WTC11 (cell line): ENCODE measurements around the gene MECP2. TPM values are rescaled to one million over a fixed set of nuclear protein-coding genes. Genes with fewer than 3 reads are reported as not detected.

ENCODE experiments used
- ATAC-seq: fragments of 200-7000 bp; cut with Tn5 transposase; 2 replicates; pipeline ENCODE4 v1.10.0; 2021; ENCODE audit warnings: mild to moderate bottlenecking, moderate library complexity
- CTCF ChIA-PET: fragments of 300-600 bp; sonication (Branson Sonifier 250); formaldehyde crosslinking; loops from one replicate; lab custom pipeline; 2021; ENCODE audit warnings: antibody characterized with exemption; lab: Charles Lee
- POLR2A ChIA-PET: fragments of 350-600 bp; sonication (Branson Sonifier 250); formaldehyde crosslinking; loops from one replicate; lab custom pipeline; 2021; ENCODE audit warnings: antibody characterized with exemption; lab: Charles Lee
- DNase-seq: peaks from one replicate; pipeline ENCODE4 v3.0.0; 2021; ENCODE audit warnings: low spot score
- H3K27ac Mint-ChIP-seq: 2 replicates; pipeline ENCODE4 v1.8.0; 2021; ENCODE audit warnings: mixed read lengths
- H3K27me3 Mint-ChIP-seq: 2 replicates; pipeline ENCODE4 v1.8.0; 2021; ENCODE audit warnings: low read depth, mild to moderate bottlenecking, moderate library complexity, mixed read lengths
- H3K36me3 Mint-ChIP-seq: 2 replicates; pipeline ENCODE4 v1.8.0; 2021; ENCODE audit warnings: mixed read lengths
- H3K4me1 Mint-ChIP-seq: 2 replicates; pipeline ENCODE4 v1.8.0; 2022; ENCODE audit warnings: mixed read lengths
- H3K4me3 Mint-ChIP-seq: 2 replicates; pipeline ENCODE4 v1.8.0; 2021; ENCODE audit warnings: mild to moderate bottlenecking, moderate library complexity, mixed read lengths
- H3K9me3 Mint-ChIP-seq: 2 replicates; pipeline ENCODE4 v1.8.0; 2021; ENCODE audit warnings: mixed read lengths
- ETV6 ChIP-seq: sonication (generic); formaldehyde crosslinking; IDR thresholded peaks from 2 replicates; pipeline ENCODE4 v1.8.1; 2022; ENCODE audit warnings: mild to moderate bottlenecking, missing genetic modification reagents
- FOXJ3 ChIP-seq: sonication (generic); formaldehyde crosslinking; IDR thresholded peaks from 2 replicates; pipeline ENCODE4 v1.9.0; 2021; ENCODE audit warnings: missing genetic modification reagents, mild to moderate bottlenecking, borderline replicate concordance
- JUN ChIP-seq: sonication (generic); formaldehyde crosslinking; IDR thresholded peaks from 2 replicates; pipeline ENCODE4 v1.8.0; 2023; ENCODE audit warnings: mild to moderate bottlenecking, missing genetic modification reagents
- KAT7 ChIP-seq: sonication (generic); formaldehyde crosslinking; IDR thresholded peaks from 2 replicates; pipeline ENCODE4 v1.8.1; 2023; ENCODE audit warnings: missing genetic modification reagents, mild to moderate bottlenecking, borderline replicate concordance
- NFATC4 ChIP-seq: fragments of 250-450 bp; sonication (Bioruptor Pico); IDR thresholded peaks from 2 replicates; pipeline ENCODE4 v1.9.0; 2021; ENCODE audit warnings: mild to moderate bottlenecking
- NFE2L1 ChIP-seq: sonication (generic); formaldehyde crosslinking; IDR thresholded peaks from 2 replicates; pipeline ENCODE4 v1.8.1; 2023; ENCODE audit warnings: missing genetic modification reagents
- NR1H2 ChIP-seq: sonication (generic); formaldehyde crosslinking; IDR thresholded peaks from 2 replicates; pipeline ENCODE4 v1.9.0; 2021; ENCODE audit warnings: mild to moderate bottlenecking, moderate library complexity, missing genetic modification reagents
- NR2C2 ChIP-seq: sonication (generic); formaldehyde crosslinking; IDR thresholded peaks from 2 replicates; pipeline ENCODE4 v1.8.0; 2022; ENCODE audit warnings: mild to moderate bottlenecking, missing genetic modification reagents
- PREB ChIP-seq: sonication (generic); formaldehyde crosslinking; IDR thresholded peaks from 2 replicates; pipeline ENCODE4 v1.8.1; 2022; ENCODE audit warnings: mild to moderate bottlenecking, missing genetic modification reagents, moderate library complexity, borderline replicate concordance
- SMAD3 ChIP-seq: sonication (generic); formaldehyde crosslinking; IDR thresholded peaks from 2 replicates; pipeline ENCODE4 v1.8.0; 2022; ENCODE audit warnings: missing genetic modification reagents, mild to moderate bottlenecking, borderline replicate concordance
- ZBTB43 ChIP-seq: sonication (generic); formaldehyde crosslinking; IDR thresholded peaks from 2 replicates; pipeline ENCODE4 v1.8.1; 2023; ENCODE audit warnings: mild to moderate bottlenecking, missing genetic modification reagents
- ZNF416 ChIP-seq: fragments of 250-450 bp; sonication (Bioruptor Pico); IDR thresholded peaks from 2 replicates; pipeline ENCODE4 v1.9.0; 2021; ENCODE audit warnings: mild to moderate bottlenecking, inconsistent platforms
- total RNA-seq: library from RNA; stranded (reverse); gene quantifications from 3 replicates; pipeline ENCODE4 v1.2.3, GENCODE V29; 2021
- TF ChIP-seq, protein P1 (sequence below): sonication (generic); formaldehyde crosslinking; IDR thresholded peaks from 2 replicates; pipeline ENCODE4 v1.8.0; 2023; ENCODE audit warnings: mild to moderate bottlenecking, missing genetic modification reagents
- TF ChIP-seq, protein P2 (sequence below): fragments of 200-600 bp; IDR thresholded peaks from 2 replicates; pipeline ENCODE4 v1.8.0; 2022; ENCODE audit warnings: antibody characterized with exemption

MECP2 gene
- total RNA-seq, 1 experiment from 2014 or later: 28.7 TPM

DNA sequence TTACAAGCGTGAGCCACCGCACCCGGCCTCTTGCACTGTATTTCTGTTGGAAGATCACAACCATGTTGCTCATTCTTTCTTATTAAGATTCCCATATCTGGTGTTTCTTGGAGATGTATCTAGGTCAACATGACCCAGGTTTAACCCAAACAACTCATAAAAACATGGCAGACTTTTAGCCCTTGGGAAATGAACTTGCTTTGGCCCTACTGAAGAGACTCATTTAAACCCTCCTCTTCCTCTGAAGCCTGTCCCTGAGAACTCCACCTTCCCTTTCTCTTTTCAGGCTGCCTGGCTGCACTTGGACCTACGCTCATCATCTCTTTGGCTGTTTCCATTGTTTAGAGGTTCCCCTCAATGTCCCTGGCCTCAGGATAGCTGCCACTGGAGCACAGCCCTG is 23.7 kb upstream of the MECP2 start:
- no peak for DNase-seq
- POLR2A ChIA-PET: interaction anchor here (0.7 kb wide), 1 partner anchor 21 kb away, joined by 3 read pairs; no protein-coding TSS in a partner anchor
- no peaks in the 10 kb centered on the region for H3K36me3 Mint-ChIP-seq
- H3K4me1 Mint-ChIP-seq: no peaks in the 10 kb centered on the region
- TF ChIP-seq SMAD3 (CRISPR knock-in tag): no peak
- TF ChIP-seq PREB (CRISPR knock-in tag): no peak
- no peak for TF ChIP-seq ZBTB43
- TF ChIP-seq NFATC4 (CRISPR knock-in tag): no peak
- TF ChIP-seq JUN: no peak
- no peak for TF ChIP-seq NR2C2 (CRISPR knock-in tag)
- TF ChIP-seq, protein P1, sequence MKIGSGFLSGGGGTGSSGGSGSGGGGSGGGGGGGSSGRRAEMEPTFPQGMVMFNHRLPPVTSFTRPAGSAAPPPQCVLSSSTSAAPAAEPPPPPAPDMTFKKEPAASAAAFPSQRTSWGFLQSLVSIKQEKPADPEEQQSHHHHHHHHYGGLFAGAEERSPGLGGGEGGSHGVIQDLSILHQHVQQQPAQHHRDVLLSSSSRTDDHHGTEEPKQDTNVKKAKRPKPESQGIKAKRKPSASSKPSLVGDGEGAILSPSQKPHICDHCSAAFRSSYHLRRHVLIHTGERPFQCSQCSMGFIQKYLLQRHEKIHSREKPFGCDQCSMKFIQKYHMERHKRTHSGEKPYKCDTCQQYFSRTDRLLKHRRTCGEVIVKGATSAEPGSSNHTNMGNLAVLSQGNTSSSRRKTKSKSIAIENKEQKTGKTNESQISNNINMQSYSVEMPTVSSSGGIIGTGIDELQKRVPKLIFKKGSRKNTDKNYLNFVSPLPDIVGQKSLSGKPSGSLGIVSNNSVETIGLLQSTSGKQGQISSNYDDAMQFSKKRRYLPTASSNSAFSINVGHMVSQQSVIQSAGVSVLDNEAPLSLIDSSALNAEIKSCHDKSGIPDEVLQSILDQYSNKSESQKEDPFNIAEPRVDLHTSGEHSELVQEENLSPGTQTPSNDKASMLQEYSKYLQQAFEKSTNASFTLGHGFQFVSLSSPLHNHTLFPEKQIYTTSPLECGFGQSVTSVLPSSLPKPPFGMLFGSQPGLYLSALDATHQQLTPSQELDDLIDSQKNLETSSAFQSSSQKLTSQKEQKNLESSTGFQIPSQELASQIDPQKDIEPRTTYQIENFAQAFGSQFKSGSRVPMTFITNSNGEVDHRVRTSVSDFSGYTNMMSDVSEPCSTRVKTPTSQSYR (CRISPR knock-in tag): no peak
- no peak overlapping the region for H3K27ac Mint-ChIP-seq
- CTCF ChIA-PET: no interaction called here
- H3K9me3 Mint-ChIP-seq: peaks cover 4% of the 10 kb centered on the region; the same call in 1 of the 2 replicates
- ATAC-seq: no peak
- no peaks in the 10 kb centered on the region for H3K27me3 Mint-ChIP-seq
- no peak overlapping the region for H3K4me3 Mint-ChIP-seq

GRCh38 chrX:154120567-154120966 is 23.1 kb upstream of the MECP2 start:
- ATAC-seq (no peak), DNase-seq (no peak)
- POLR2A ChIA-PET: interaction anchor here (0.7 kb wide), 1 partner anchor 22 kb away, joined by 3 read pairs; no protein-coding TSS in a partner anchor
- no peaks in the 10 kb centered on the region for H3K4me1 Mint-ChIP-seq
- CTCF ChIA-PET: no interaction called here
- H3K9me3 Mint-ChIP-seq: peaks cover 4% of the 10 kb centered on the region; the same call in 1 of the 2 replicates
- no peaks in the 10 kb centered on the region for H3K36me3 Mint-ChIP-seq
- no peak overlapping the region for H3K4me3 Mint-ChIP-seq
- no peak for TF ChIP-seq ZNF416 (CRISPR knock-in tag)
- no peak overlapping the region for H3K27ac Mint-ChIP-seq
- no peaks in the 10 kb centered on the region for H3K27me3 Mint-ChIP-seq

DNA sequence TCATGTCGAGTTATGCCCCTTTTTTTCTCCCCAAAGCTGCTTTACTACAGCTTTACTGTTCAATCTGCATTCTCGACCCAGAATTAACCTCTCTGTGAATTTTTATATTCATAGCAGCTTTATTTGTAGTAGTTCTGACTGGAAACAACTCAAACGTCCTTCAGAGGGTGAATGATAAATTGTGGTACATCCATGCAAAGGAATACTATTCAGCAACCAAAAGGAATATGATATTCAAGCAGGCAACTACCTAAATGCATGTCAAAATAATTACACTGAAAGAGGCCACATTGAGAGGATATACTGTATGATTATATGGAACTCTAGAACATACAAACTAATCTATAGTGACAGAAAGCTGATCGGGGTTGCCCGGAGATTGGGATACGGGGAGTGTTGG is 20.0 kb upstream of the MECP2 start:
- Mint-ChIP-seq H3K9me3 (peaks cover 4% of the 10 kb centered on the region; the same call in 1 of the 2 replicates), H3K27me3 (no peaks in the 10 kb centered on the region), H3K27ac (no peak overlapping the region)
- no peak for ATAC-seq
- CTCF ChIA-PET: no interaction called here
- TF ChIP-seq NR1H2 (CRISPR knock-in tag) (no peak), NFE2L1 (CRISPR knock-in tag) (no peak), KAT7 (CRISPR knock-in tag) (no peak), FOXJ3 (CRISPR knock-in tag) (no peak), ETV6 (no peak)
- TF ChIP-seq, protein P2, sequence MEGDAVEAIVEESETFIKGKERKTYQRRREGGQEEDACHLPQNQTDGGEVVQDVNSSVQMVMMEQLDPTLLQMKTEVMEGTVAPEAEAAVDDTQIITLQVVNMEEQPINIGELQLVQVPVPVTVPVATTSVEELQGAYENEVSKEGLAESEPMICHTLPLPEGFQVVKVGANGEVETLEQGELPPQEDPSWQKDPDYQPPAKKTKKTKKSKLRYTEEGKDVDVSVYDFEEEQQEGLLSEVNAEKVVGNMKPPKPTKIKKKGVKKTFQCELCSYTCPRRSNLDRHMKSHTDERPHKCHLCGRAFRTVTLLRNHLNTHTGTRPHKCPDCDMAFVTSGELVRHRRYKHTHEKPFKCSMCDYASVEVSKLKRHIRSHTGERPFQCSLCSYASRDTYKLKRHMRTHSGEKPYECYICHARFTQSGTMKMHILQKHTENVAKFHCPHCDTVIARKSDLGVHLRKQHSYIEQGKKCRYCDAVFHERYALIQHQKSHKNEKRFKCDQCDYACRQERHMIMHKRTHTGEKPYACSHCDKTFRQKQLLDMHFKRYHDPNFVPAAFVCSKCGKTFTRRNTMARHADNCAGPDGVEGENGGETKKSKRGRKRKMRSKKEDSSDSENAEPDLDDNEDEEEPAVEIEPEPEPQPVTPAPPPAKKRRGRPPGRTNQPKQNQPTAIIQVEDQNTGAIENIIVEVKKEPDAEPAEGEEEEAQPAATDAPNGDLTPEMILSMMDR: no peak
- TF ChIP-seq, all 79 proteins: peak for 0
- no peak for DNase-seq
- no peaks in the 10 kb centered on the region for H3K4me1 Mint-ChIP-seq
- no peaks in the 10 kb centered on the region for H3K36me3 Mint-ChIP-seq
- no peak overlapping the region for H3K4me3 Mint-ChIP-seq
- POLR2A ChIA-PET: no interaction called here
